K562 (cell line): ENCODE data around the gene NXT1. TPM values are rescaled to one million over a fixed set of nuclear protein-coding genes. Genes with fewer than 3 reads are reported as not detected.

ENCODE experiments used
- ATF7 ChIP-seq: fragments of 450-650 bp; IDR thresholded peaks from 2 replicates; pipeline ENCODE4 v1.7.1; 2014; ENCODE audit warnings: mild to moderate bottlenecking, moderate library complexity
- BCOR ChIP-seq: fragments of 450-650 bp; IDR thresholded peaks from 2 replicates; pipeline ENCODE4 v1.6.1; 2016
- CREM ChIP-seq: IDR thresholded peaks from 2 replicates; pipeline ENCODE4 v1.6.1; 2014; ENCODE audit warnings: antibody characterized with exemption, low read depth
- CXXC5 ChIP-seq: fragments of 250-450 bp; sonication (Bioruptor Pico); IDR thresholded peaks from 2 replicates; pipeline ENCODE4 v1.8.0; 2022; ENCODE audit warnings: inconsistent platforms, mild to moderate bottlenecking, moderate library complexity
- ERF ChIP-seq: fragments of 450-650 bp; formaldehyde crosslinking; IDR thresholded peaks from 2 replicates; pipeline ENCODE4 v1.4.0; 2020; ENCODE audit warnings: mild to moderate bottlenecking, mixed read lengths
- HDAC8 ChIP-seq: fragments of 450-650 bp; IDR thresholded peaks from 2 replicates; pipeline ENCODE4 v1.6.1; 2016; ENCODE audit warnings: mild to moderate bottlenecking, missing genetic modification characterization, moderate library complexity, missing compliant biosample characterization
- MEIS2 ChIP-seq: fragments of 450-650 bp; IDR thresholded peaks from 2 replicates; pipeline ENCODE4 v1.6.1; 2014; ENCODE audit warnings: mild to moderate bottlenecking; ENCODE audit not compliant: partially characterized antibody
- MNT ChIP-seq, 2 experiments: fragments of 450-650 bp; conservative IDR thresholded peaks; 2 replicates each; pipeline ENCODE4 v1.6.1; 2017; ENCODE audit warnings: mild to moderate bottlenecking in 2 of 2, moderate library complexity in 2 of 2
- PBX2 ChIP-seq, 2 experiments: IDR thresholded peaks in 1 of 2; conservative IDR thresholded peaks in 1 of 2; 2 replicates each; pipeline ENCODE4 v1.6.1; 2016; ENCODE audit warnings: low read depth in 2 of 2, mild to moderate bottlenecking in 1 of 2, missing compliant biosample characterization in 1 of 2, missing genetic modification characterization in 1 of 2, moderate library complexity in 1 of 2
- PCBP1 ChIP-seq: fragments of 200-400 bp; formaldehyde crosslinking; IDR thresholded peaks from 2 replicates; pipeline ENCODE4 v1.6.1; 2018; ENCODE audit warnings: mild to moderate bottlenecking, low read depth, low read length; ENCODE audit not compliant: poor library complexity, severe bottlenecking
- PTRF ChIP-seq: fragments of 450-650 bp; IDR thresholded peaks from 2 replicates; pipeline ENCODE4 v1.6.1; 2016; ENCODE audit warnings: mild to moderate bottlenecking, missing genetic modification characterization, missing compliant biosample characterization
- SP2 ChIP-seq: IDR thresholded peaks from 2 replicates; pipeline ENCODE4 v1.6.1; 2011; ENCODE audit warnings: mild to moderate bottlenecking, low read depth, low read length, moderate library complexity; ENCODE audit not compliant: poor library complexity, severe bottlenecking; ENCODE audit errors: extremely low read depth
- TARDBP ChIP-seq: fragments of 450-650 bp; IDR thresholded peaks from 2 replicates; pipeline ENCODE4 v1.6.1; 2016
- THAP7 ChIP-seq: fragments of 250-450 bp; sonication (Bioruptor Pico); IDR thresholded peaks from 2 replicates; pipeline ENCODE4 v1.5.0; 2021
- ZBTB11 ChIP-seq, 3 experiments: fragments of 200-800 bp in 1 of 3; fragments of 250-450 bp in 1 of 3; fragments of 450-650 bp in 1 of 3; sonication (Bioruptor Pico) in 1 of 3; sonication (Bioruptor generic) in 1 of 3; formaldehyde crosslinking in 1 of 3; IDR thresholded peaks; 2 replicates each; pipeline versions ENCODE4 v1.6.1 to v1.8.0; 2016 to 2022; ENCODE audit warnings: mild to moderate bottlenecking in 2 of 3, missing genetic modification characterization in 2 of 3, missing compliant biosample characterization in 1 of 3, moderate library complexity in 1 of 3
- ZBTB12 ChIP-seq: fragments of 250-450 bp; sonication (Bioruptor Pico); IDR thresholded peaks from 2 replicates; pipeline ENCODE4 v1.4.0; 2020
- polyA plus RNA-seq, 8 experiments: library from polyadenylated mRNA; depleted of rRNA in 4 of 8; stranded (reverse) in 5 of 8; unstranded in 3 of 8; fragments of >200 nt; fragmentation: Nextera tagmentation in 2 of 8; fragmentation: Illumina TruSeq in 1 of 8; extraction: Ambion mirVana in 2 of 8; extraction: Trizol in 1 of 8; gene quantifications; 2 replicates each; pipeline versions ENCODE4 v1.2.1 to v1.2.3, GENCODE V29; 2011 to 2014; ENCODE audit warnings: inconsistent platforms in 1 of 8, missing spikeins in 1 of 8
- total RNA-seq, 7 experiments: library from RNA; depleted of rRNA in 6 of 7; stranded (reverse); fragments of >200 nt in 6 of 7; fragmentation: Illumina TruSeq in 2 of 7; extraction: Trizol in 2 of 7; gene quantifications; 2 replicates each; pipeline versions ENCODE4 v1.2.1 to v1.2.3, GENCODE V29; 2011 to 2021; ENCODE audit warnings: low replicate concordance in 1 of 7

NXT1 gene
- total and polyA plus RNA-seq, 9 of the 15 experiments (the other 6 are each of a cell fraction or from before 2014, with no cell fraction given), result 7.7 to 50.9 (median 35.6) TPM

GRCh38 chr20:23350196-23350903 lies at the start of gene NXT1 (continued):
- TF ChIP-seq HDAC8 (tag) (peak; percentile 67; the same call in 1 of the 2 replicates), PTRF (tag) (no peak), BCOR (no peak), ATF7 (peak; percentile 66), ERF (CRISPR knock-in tag) (no peak), THAP7 (CRISPR knock-in tag) (peak; percentile 98), CXXC5 (peak; percentile 64), PBX2 (CRISPR knock-in tag; IDR thresholded peaks at IDR 0.05; ENCODE audit: low read depth) (peak; percentile 79), PBX2 (tag; conservative IDR thresholded peaks at IDR 0.05; ENCODE audit: low read depth) (peak; percentile 93), SP2 (peak; percentile 67), CREM (peak; percentile 55; the same call in 1 of the 2 replicates), ZBTB11 (CRISPR knock-in tag; IDR thresholded peaks at IDR 0.05) (peak in 1 of 3 experiments; percentile 82; a peak in 2 of 6 replicates), ZBTB12 (CRISPR knock-in tag) (peak; percentile 45; the same call in 1 of the 2 replicates), TARDBP (peak; percentile 71; the same call in 1 of the 2 replicates), MNT (conservative IDR thresholded peaks at IDR 0.05) (peak; percentile 71 to 73; a peak in 3 of 4 replicates), PCBP1 (peak; percentile 10), MEIS2 (peak; percentile 22)
